ENCODE results near the gene SLC27A6.

GRCh38 chr5:129051283-129051682, 86.0 kb downstream of the SLC27A6 start:
- TF ChIP-seq CTCF (IDR thresholded peaks at IDR 0.05) = no peak
- no peak for TF ChIP-seq POLR2A (IDR thresholded peaks at IDR 0.05)
